GM12874 (cell line): ENCODE results near the gene RABGAP1L.

Experiments
- CTCF ChIP-seq: IDR thresholded peaks from 2 replicates; pipeline ENCODE4 v1.5.1; 2011; ENCODE audit warnings: low read depth, mild to moderate bottlenecking, control low read depth, low read length, moderate library complexity; ENCODE audit not compliant: insufficient read depth

RABGAP1L gene

GRCh38 chr1:174276087-174276486 lies 116.8 kb downstream of the RABGAP1L start:
- TF ChIP-seq CTCF = no peak

GRCh38 chr1:174284052-174284451 lies 124.7 kb downstream of the RABGAP1L start:
- no peak for TF ChIP-seq CTCF

- no peak for TF ChIP-seq CTCF
Observed at GRCh38 chr1:174286042-174286441, 126.7 kb downstream of the RABGAP1L start.

GRCh38 chr1:174289644-174290310 lies 130.5 kb downstream of the RABGAP1L start:
- TF ChIP-seq CTCF = no peak

- TF ChIP-seq CTCF = no peak
Observed at GRCh38 chr1:174291059-174291458, 131.7 kb downstream of the RABGAP1L start.

GRCh38 chr1:174296309-174296708 lies 137.0 kb downstream of the RABGAP1L start:
- no peak for TF ChIP-seq CTCF

GRCh38 chr1:174297351-174297750 lies 138.0 kb downstream of the RABGAP1L start:
- TF ChIP-seq CTCF = no peak
